HCT116 (cell line): Measurements from ENCODE around the gene BAIAP2L1. TPM values are rescaled to one million over a fixed set of nuclear protein-coding genes. Genes with fewer than 3 reads are reported as not detected.

Source experiments
- ATAC-seq: fragments of 200-7000 bp; cut with Tn5 transposase; 2 replicates; pipeline ENCODE4 v1.9.1; 2020; ENCODE audit warnings: mild to moderate bottlenecking, moderate library complexity
- BruUV-seq: library from RNA; stranded (reverse); fragments of 400-500 nt; replicated peaks from 2 replicates; lab custom pipeline; 2021; lab: Mats Ljungman, UMichigan
- CTCF ChIA-PET: fragments of 300-600 bp; sonication (Branson Sonifier 250); formaldehyde crosslinking; loops from one replicate; lab custom pipeline; 2021; ENCODE audit warnings: antibody characterized with exemption; lab: Charles Lee
- POLR2A ChIA-PET: fragments of 300-600, 350-600 bp; sonication (Branson Sonifier 250); formaldehyde crosslinking; loops from one replicate; lab custom pipeline; 2021; ENCODE audit warnings: antibody characterized with exemption; lab: Charles Lee
- RAD21 ChIA-PET, 2 experiments: fragments of 300-600 bp; sonication (Branson Sonifier 250); formaldehyde crosslinking; loops; one replicate each; lab custom pipeline; 2023; ENCODE audit warnings: low total read pairs in 2 of 2; ENCODE audit not compliant: uncharacterized antibody in 2 of 2, unreplicated experiment in 2 of 2, low non-redundant PET in 1 of 2; lab: Charles Lee
- DNase-seq: peaks from one replicate; pipeline ENCODE4 v3.0.0-alpha.2; 2010; ENCODE audit warnings: low read depth, low spot score
- H2AFZ ChIP-seq: fragments of 200-600 bp; shearing (Covaris generic), sonication (generic); 2 replicates; pipeline ENCODE4 v1.6.1; 2017; ENCODE audit warnings: low read depth, mixed run types, mixed read lengths, antibody characterized with exemption, low read length; ENCODE audit not compliant: poor library complexity, severe bottlenecking
- H3K27ac ChIP-seq: 2 replicates; pipeline ENCODE4 v1.5.1; 2012; ENCODE audit warnings: low read depth, low read length
- H3K27me3 ChIP-seq: fragments of 200-600 bp; sonication (generic); 2 replicates; pipeline ENCODE4 v1.6.1; 2016; ENCODE audit warnings: mixed run types, low read length, mixed read lengths; ENCODE audit not compliant: insufficient read depth
- H3K36me3 ChIP-seq, 2 experiments: fragments of 200-500 bp in 1 of 2; fragments of 200-600 bp in 1 of 2; sonication (Bioruptor generic) in 1 of 2; sonication (generic) in 1 of 2; 2 replicates each; pipeline versions ENCODE4 v1.5.1 to v1.6.1; 2014 to 2016; ENCODE audit warnings: low read length in 2 of 2, inconsistent platforms in 1 of 2, mixed read lengths in 1 of 2, mixed run types in 1 of 2; ENCODE audit not compliant: insufficient read depth in 2 of 2, control insufficient read depth in 1 of 2
- H3K4me1 ChIP-seq, 2 experiments: fragments of 200-600 bp in 1 of 2; sonication (generic) in 1 of 2; 2 replicates each; pipeline versions ENCODE4 v1.5.1 to v1.6.1; 2012 to 2017; ENCODE audit warnings: low read length in 2 of 2, inconsistent platforms in 1 of 2, mild to moderate bottlenecking in 1 of 2, mixed read lengths in 1 of 2, mixed run types in 1 of 2, moderate library complexity in 1 of 2; ENCODE audit not compliant: insufficient read depth in 2 of 2, control insufficient read depth in 1 of 2
- H3K4me2 ChIP-seq: fragments of 200-600 bp; sonication (generic); 2 replicates; pipeline ENCODE4 v1.6.1; 2017; ENCODE audit warnings: mixed run types, low read length, mixed read lengths
- H3K4me3 ChIP-seq, 2 experiments: fragments of 200-600 bp in 1 of 2; sonication (generic) in 1 of 2; replicated peaks in 1 of 2; 2 replicates each; pipeline ENCODE4 v1.5.1; 2011 to 2016; ENCODE audit warnings: low read length in 2 of 2, control low read depth in 1 of 2, low read depth in 1 of 2, mild to moderate bottlenecking in 1 of 2, mixed read lengths in 1 of 2, mixed run types in 1 of 2
- H3K79me2 ChIP-seq: fragments of 200-600 bp; sonication (generic); 2 replicates; pipeline ENCODE4 v1.6.1; 2017; ENCODE audit warnings: mild to moderate bottlenecking, mixed run types, low read length, moderate library complexity, mixed read lengths; ENCODE audit not compliant: insufficient read depth
- H3K9ac ChIP-seq: fragments of 200-600 bp; sonication (generic); 2 replicates; pipeline ENCODE4 v1.6.1; 2016; ENCODE audit warnings: low read length, mixed read lengths
- H3K9me2 ChIP-seq: fragments of 200-600 bp; sonication (generic), shearing (Covaris generic); 2 replicates; pipeline ENCODE4 v1.6.1; 2017; ENCODE audit warnings: mixed run types, mild to moderate bottlenecking, moderate library complexity; ENCODE audit not compliant: insufficient read depth
- H3K9me3 ChIP-seq, 2 experiments: fragments of 200-500 bp in 1 of 2; fragments of 200-600 bp in 1 of 2; sonication (Bioruptor generic) in 1 of 2; sonication (generic) in 1 of 2; 2 replicates each; pipeline ENCODE4 v1.6.1; 2014 to 2017; ENCODE audit warnings: low read length in 2 of 2, mixed read lengths in 2 of 2, inconsistent platforms in 1 of 2, low read depth in 1 of 2, mild to moderate bottlenecking in 1 of 2, mixed run types in 1 of 2, moderate library complexity in 1 of 2; ENCODE audit not compliant: control insufficient read depth in 1 of 2, insufficient read depth in 1 of 2
- H4K20me1 ChIP-seq: fragments of 200-600 bp; sonication (generic), shearing (Covaris generic); 2 replicates; pipeline ENCODE4 v1.6.1; 2017; ENCODE audit warnings: mixed run types, mild to moderate bottlenecking, moderate library complexity; ENCODE audit not compliant: insufficient read depth
- CBX3 ChIP-seq: IDR thresholded peaks from 2 replicates; pipeline ENCODE4 v1.6.1; 2012; ENCODE audit warnings: low read depth
- CEBPB ChIP-seq: IDR thresholded peaks from 2 replicates; pipeline ENCODE4 v1.6.1; 2012; ENCODE audit warnings: low read depth
- EGR1 ChIP-seq: IDR thresholded peaks from 2 replicates; pipeline ENCODE4 v1.6.1; 2012; ENCODE audit warnings: low read depth
- EZH2 ChIP-seq: fragments of 200-600 bp; sonication (generic); IDR thresholded peaks from 2 replicates; pipeline ENCODE4 v1.6.1; 2017; ENCODE audit warnings: antibody characterized with exemption, mixed run types
- MAX ChIP-seq: IDR thresholded peaks from 2 replicates; pipeline ENCODE4 v1.6.1; 2012
- RAD21 ChIP-seq: IDR thresholded peaks from 2 replicates; pipeline ENCODE4 v1.6.1; 2012; ENCODE audit warnings: low read depth, mild to moderate bottlenecking
- REST ChIP-seq: IDR thresholded peaks from 2 replicates; pipeline ENCODE4 v1.6.1; 2012; ENCODE audit warnings: low read depth
- SP1 ChIP-seq: IDR thresholded peaks from 2 replicates; pipeline ENCODE4 v1.6.1; 2012; ENCODE audit warnings: low read depth
- SRF ChIP-seq: IDR thresholded peaks from 2 replicates; pipeline ENCODE4 v1.6.1; 2012; ENCODE audit warnings: low read depth
- TCF7L2 ChIP-seq: IDR thresholded peaks from 2 replicates; pipeline ENCODE4 v1.7.0; 2011; ENCODE audit warnings: borderline replicate concordance, inconsistent platforms; ENCODE audit not compliant: insufficient read depth, insufficient read length; ENCODE audit errors: extremely low read depth
- ZBTB33 ChIP-seq: IDR thresholded peaks from 2 replicates; pipeline ENCODE4 v1.6.1; 2011; ENCODE audit warnings: mild to moderate bottlenecking, low read length, moderate library complexity; ENCODE audit not compliant: insufficient replicate concordance; ENCODE audit errors: extremely low read depth
- ZNF274 ChIP-seq: fragments of 200-500 bp; sonication (Bioruptor generic); IDR thresholded peaks from 2 replicates; pipeline ENCODE4 v1.6.1; 2014; ENCODE audit warnings: mild to moderate bottlenecking, low read depth, low read length, inconsistent platforms
- intact Hi-C: fragments of 100-400 bp; cut with micrococcal nuclease; formaldehyde crosslinking; loops from 2 replicates; pipeline ENCODE4 v1.10.0; 2022
- total RNA-seq: library from RNA; stranded (reverse); gene quantifications from one replicate; pipeline ENCODE4 v1.2.1, GENCODE V29; 2021; ENCODE audit not compliant: unreplicated experiment

BAIAP2L1 gene
- total RNA-seq, 1 experiment from 2014 or later = 61.2 TPM

- CTCF ChIA-PET = interaction anchor here (0.9 to 2.1 kb wide), 4 partner anchors 77 to 451 kb away, joined by 3 to 7 read pairs (median 4); partner anchors contain the start of gene BAIAP2L1
- Histone ChIP-seq H3K9ac (no peak overlapping the region), H3K9me2 (no peaks in the 10 kb centered on the region), H3K4me2 (no peak overlapping the region), H3K27me3 (no peaks in the 10 kb centered on the region), H3K27ac (peak overlapping the region; percentile 21; the same call in 1 of the 2 replicates), H3K9me3 (no peaks in the 10 kb centered on the region), H3K4me3 (no peak overlapping the region), H4K20me1 (no peaks in the 10 kb centered on the region), H3K36me3 (peaks cover 10 to 32% of the 10 kb centered on the region in 2 experiments; a peak in 3 of 4 replicates), H3K79me2 (peaks cover 52% of the 10 kb centered on the region), H3K4me1 (peaks cover 0 to 18% of the 10 kb centered on the region in 2 experiments; a peak in 2 of 4 replicates), H2AFZ (no peak overlapping the region)
- BruUV-seq = no TSS peak
- TF ChIP-seq RAD21 = no peak
- TF ChIP-seq ZBTB33 = no peak
- TF ChIP-seq EZH2 = no peak
- TF ChIP-seq CEBPB = no peak
- no peak for TF ChIP-seq CBX3
- TF ChIP-seq ZNF274 = no peak
- POLR2A ChIA-PET = no interaction called here
- ATAC-seq (no peak), DNase-seq (no peak)
- RAD21 ChIA-PET = no interaction called here
- intact Hi-C loops = loop anchor here (1.0 to 2.0 kb wide), 4 partner anchors 107 to 542 kb away; partner anchors contain the start of gene BAIAP2L1
These were observed 106.6 kb downstream of the BAIAP2L1 start for GRCh38 chr7:98294326-98294725.

GRCh38 chr7:98293746-98294145 is 107.1 kb downstream of the BAIAP2L1 start:
- H3K4me2 ChIP-seq = no peak overlapping the region
- no peak overlapping the region for H3K27ac ChIP-seq
- intact Hi-C loops = loop anchor here (1.0 to 2.0 kb wide), 4 partner anchors 108 to 543 kb away; partner anchors contain the start of gene BAIAP2L1
- H3K9me2 ChIP-seq = no peaks in the 10 kb centered on the region
- no peak overlapping the region for H2AFZ ChIP-seq
- H3K4me1 ChIP-seq = peaks cover 0 to 22% of the 10 kb centered on the region in 2 experiments; a peak in 2 of 4 replicates
- no peaks in the 10 kb centered on the region for H4K20me1 ChIP-seq
- no TSS peak for BruUV-seq
- H3K79me2 ChIP-seq = peaks cover 57% of the 10 kb centered on the region
- H3K4me3 ChIP-seq = no peak overlapping the region
- RAD21 ChIA-PET = no interaction called here
- POLR2A ChIA-PET = no interaction called here
- H3K9me3 ChIP-seq = no peaks in the 10 kb centered on the region
- CTCF ChIA-PET = interaction anchor here (0.5 to 2.1 kb wide), 3 partner anchors 78 to 113 kb away, joined by 3 to 7 read pairs (median 3); partner anchors contain the start of gene BAIAP2L1
- no peak for DNase-seq
- H3K9ac ChIP-seq = no peak overlapping the region
- no peak for ATAC-seq
- peaks cover 10 to 32% of the 10 kb centered on the region in 2 experiments; a peak in 3 of 4 replicates for H3K36me3 ChIP-seq
- no peaks in the 10 kb centered on the region for H3K27me3 ChIP-seq
- TF ChIP-seq CBX3 (no peak), EGR1 (no peak), RAD21 (no peak), MAX (no peak), REST (no peak), SRF (no peak), TCF7L2 (no peak), SP1 (no peak)
